GM19351 (cell line): ENCODE measurements around the gene UPF1.
"Not testable (repeated sequence)": the region's sequence is repeated elsewhere in the genome, so short reads cannot be mapped to it uniquely, and the experiment has no call there.

ENCODE experiments used
- ATAC-seq: cut with Tn5 transposase; IDR thresholded peaks from one replicate; pipeline ENCODE4 v1.9.1; 2021; ENCODE audit warnings: mild to moderate bottlenecking, moderate library complexity; ENCODE audit not compliant: unreplicated experiment

Gene UPF1

DNA sequence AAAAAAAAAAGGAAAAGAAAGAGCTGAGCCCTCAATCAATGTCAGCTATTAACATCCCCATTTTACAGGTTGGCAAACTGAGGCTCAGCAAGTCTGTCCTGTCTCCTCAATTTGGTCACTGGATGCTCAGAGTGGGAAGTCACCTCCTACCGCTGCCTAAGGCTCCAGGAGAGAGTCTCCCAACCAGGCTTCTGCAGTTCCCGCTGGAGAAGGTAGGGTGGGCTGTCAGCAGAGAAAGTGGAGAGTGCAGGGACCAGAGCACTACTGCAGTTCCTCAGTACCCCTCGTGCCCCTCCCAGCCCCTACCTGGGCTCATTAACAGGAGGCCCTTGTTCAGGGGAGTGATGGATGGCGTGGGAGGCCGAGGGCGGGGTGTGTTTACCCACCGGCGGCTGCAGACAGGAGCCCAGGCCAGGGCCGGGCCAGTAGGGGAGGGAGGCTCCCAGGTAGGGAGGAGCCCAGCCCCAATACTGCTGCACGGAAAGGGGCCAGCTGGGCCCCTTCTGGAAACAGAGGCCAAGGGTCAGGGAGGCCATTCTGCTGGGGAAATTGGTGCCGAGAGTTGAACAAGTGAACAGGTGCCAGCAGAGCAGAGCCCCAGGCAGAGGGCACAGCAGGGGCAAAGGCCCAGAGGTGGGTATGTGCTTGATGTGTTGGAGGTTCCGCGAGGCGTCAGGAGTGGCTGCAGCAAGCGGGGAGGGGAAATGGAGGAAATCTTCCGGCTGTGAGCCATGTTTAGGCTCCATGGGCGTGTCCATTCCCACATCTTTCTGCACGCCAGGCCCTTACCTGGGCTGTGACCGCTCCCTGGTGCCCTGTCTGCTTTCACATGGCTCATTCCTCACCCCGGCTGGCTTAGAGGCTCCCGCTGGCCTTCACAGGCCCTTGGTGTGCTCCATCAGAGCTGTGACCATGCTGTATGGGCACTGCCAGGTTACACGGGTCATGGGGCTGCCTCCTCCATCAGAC, 33.1 kb upstream of the UPF1 start:
- no peak for ATAC-seq

DNA sequence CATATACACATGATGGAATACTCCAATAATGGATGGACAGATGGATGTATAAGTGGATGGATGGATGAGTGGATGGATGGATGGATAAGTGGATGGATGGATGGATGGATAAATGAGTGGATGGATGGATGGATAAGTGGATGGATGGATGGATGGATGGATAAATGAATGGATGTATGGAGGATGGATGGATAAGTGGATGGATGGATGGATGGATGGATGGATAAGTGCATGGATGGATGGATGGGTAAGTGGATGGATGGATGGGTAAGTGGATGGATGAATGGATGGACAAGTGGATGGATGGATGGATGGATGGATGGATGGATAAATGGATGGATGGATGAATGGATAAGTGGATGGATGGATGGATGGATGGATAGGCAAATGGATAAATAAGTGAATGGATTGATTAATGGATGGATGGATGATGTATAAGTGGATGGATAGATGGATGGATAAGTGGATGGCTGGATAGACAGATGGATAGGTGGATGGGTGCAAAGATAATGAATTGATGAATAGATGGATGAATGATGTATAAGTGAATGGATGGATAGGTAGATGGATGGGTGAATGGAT, 32.3 kb upstream of the UPF1 start:
- no peak for ATAC-seq

- ATAC-seq = no peak
Observed at GRCh38 chr19:18800079-18800478, 31.7 kb upstream of the UPF1 start.

GRCh38 chr19:18800636-18801035, 31.1 kb upstream of the UPF1 start:
- no peak for ATAC-seq

DNA sequence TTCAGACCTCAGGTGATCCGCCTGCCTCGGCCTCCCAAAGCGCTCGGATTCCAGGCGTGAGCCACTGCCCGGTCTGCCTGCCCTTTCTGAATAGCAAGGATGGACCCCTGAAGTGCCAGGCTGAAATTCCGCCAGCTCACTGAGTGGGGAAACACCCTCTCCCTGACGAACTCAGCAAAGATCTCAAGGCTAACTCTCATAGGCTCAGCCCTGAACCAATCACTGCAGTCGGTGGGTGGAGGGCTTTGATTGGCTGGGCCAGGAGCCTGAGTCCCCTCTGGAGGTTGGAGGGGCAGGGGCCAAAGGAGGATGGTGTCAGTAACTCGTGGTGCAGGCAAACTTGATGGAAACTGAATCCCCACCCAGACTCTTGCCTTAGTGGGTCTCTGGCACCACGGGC, 29.4 kb upstream of the UPF1 start:
- ATAC-seq = no peak

GRCh38 chr19:18803550-18804138, 28.1 kb upstream of the UPF1 start:
- ATAC-seq = no peak

GRCh38 chr19:18804139-18804601, 27.6 kb upstream of the UPF1 start:
- no peak for ATAC-seq

- ATAC-seq = no peak
Observed at GRCh38 chr19:18804643-18805042, 27.1 kb upstream of the UPF1 start.

DNA sequence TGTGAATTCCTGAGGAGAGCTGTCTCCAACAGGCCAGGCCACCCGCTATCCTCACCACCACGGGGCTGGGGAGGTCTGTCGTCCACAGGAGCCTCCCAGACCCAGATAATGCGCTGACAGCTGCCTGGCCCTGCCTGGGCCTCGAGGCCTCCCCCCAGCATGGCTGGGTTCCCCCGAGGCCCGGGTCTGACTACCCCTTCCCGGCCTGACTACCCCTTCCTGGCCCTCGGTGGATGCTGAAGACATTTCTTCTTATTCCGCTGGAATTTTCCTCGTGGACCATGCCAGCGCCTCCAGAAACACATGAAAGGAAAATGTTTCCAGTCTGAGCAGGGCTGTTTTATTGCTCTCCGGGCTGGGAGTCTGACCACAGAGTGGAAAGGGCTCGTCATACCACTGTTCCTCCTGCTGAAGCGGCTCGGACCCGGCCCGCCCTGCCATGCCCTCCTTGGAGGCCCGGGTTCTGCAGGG, 23.9 kb upstream of the UPF1 start:
- no peak for ATAC-seq

- ATAC-seq = no peak
Observed at GRCh38 chr19:18809149-18809868, 22.4 kb upstream of the UPF1 start.

GRCh38 chr19:18811638-18812037, 20.1 kb upstream of the UPF1 start:
- ATAC-seq = not testable (repeated sequence)

DNA sequence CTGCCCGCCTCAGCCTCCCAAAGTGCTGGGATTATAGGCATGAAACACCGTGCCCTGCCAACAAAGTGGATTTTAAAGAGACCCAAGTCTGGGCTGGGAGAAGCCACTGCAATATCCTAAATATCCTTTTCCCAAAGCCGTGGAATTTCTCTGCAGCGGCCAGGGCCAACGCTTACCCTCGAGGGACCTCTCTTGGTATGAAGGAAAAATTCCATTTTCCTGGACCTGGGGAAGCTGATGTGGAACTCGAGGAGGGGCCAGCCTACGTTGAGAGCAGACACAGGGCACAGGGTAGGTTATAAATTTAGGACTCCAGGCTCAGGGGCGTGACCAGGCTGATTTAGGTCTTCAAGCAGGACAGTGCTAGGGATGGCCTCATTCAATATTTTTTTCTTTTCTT, 17.7 kb upstream of the UPF1 start:
- ATAC-seq = no peak

DNA sequence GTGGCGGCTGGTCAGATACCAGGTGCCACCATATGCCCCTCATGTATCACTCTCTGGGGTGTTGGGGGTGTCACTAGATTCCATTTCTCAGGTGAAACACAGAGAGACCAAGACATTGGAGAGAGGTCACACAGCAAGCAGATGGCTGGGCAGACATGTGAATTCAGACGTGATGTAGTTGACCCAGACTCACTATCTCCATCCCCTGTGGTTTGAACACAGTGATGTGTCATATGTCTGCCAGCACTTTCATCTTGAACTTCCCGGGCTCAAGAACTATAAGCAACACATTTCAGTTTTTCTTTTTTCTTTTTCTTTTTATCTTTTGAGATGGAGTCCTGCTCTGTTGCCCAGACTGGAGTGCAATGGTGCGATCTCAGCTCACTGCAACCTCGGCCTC, 16.1 kb upstream of the UPF1 start:
- no peak for ATAC-seq

GRCh38 chr19:18816645-18817044, 15.1 kb upstream of the UPF1 start:
- ATAC-seq = not testable (repeated sequence)

- ATAC-seq = no peak
Observed at GRCh38 chr19:18817574-18817973, 14.2 kb upstream of the UPF1 start.

GRCh38 chr19:18828786-18829185, 3.0 kb upstream of the UPF1 start:
- no peak for ATAC-seq

DNA sequence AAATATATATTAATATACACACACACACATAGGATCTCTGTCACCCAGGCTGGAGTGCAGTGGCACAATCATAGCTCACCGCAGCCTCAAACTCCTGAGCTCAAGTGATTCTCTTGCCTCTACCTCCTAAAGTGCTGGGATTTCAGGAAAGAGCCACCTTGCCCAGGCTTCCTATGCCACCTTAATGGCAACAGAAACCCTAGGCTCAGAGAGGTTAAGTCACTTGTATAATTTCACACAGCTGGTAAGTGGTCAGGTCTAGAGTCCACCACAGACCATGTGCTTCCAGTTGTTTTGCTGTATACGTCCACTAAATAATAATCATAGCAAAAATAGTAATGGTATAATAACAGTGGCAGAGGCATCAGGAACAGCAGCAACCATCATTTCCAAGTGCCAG, 1.3 kb upstream of the UPF1 start:
- ATAC-seq = no peak

DNA sequence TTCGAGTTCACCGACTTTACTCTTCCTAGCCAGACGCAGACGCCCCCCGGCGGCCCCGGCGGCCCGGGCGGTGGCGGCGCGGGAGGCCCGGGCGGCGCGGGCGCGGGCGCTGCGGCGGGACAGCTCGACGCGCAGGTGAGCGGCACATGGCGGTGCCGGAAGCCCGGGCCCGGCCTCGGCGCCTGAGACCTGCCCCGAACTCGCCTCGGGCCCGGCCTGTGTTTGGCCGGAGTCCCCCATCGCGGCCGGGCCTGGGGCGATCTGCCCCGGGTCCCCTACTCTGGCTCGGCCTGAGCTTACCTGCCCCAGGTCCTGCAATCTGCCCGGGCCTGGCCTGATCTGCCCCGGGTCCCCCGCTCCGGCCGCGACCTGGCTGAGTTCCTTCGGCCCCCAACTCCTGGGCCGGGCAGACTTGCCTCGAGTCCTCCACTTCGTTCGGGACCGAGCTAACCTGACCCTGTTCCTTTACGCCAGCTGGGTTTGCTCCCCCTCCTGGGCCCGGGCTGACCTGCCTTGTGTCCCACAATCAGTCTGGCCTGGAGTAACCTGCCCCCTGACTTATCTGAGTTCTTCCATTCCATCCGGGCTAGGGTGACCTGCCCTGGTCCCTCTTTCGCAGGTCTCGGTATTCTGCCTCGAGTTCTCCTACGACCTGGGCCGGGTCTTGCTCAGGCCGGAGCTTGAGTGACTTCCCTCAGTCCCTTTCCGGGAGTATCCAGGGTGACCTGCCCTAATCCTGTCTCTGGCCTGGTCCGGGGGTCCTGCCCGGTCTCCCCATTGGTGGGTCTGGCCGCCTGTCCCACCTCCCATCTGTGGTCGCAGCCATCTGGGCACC, 764 bp downstream of the UPF1 start:
- ATAC-seq = peak; percentile 22

GRCh38 chr19:18833141-18833476, 1.4 kb downstream of the UPF1 start:
- no peak for ATAC-seq
